Endothelial cell of umbilical vein (primary cell): ENCODE data around the gene TGFBR2. TPM values are rescaled to one million over a fixed set of nuclear protein-coding genes. Genes with fewer than 3 reads are reported as not detected.
A peak's percentile ranks its signal among the peaks of the same experiment; 100 is the strongest.

Experiments used
- BruUV-seq: library from RNA; stranded (reverse); fragments of 400-500 nt; replicated peaks from 2 replicates; lab custom pipeline; 2021; lab: Mats Ljungman, UMichigan
- CTCF ChIA-PET: fragments of 300-600, 350-600 bp; sonication (Branson Sonifier 250); formaldehyde crosslinking; loops from one replicate; lab custom pipeline; 2021; ENCODE audit warnings: antibody characterized with exemption, inconsistent platforms; lab: Charles Lee
- POLR2A ChIA-PET: fragments of 300-600, 350-600 bp; sonication (Branson Sonifier 250); formaldehyde crosslinking; loops from one replicate; lab custom pipeline; 2021; ENCODE audit warnings: antibody characterized with exemption, inconsistent platforms; lab: Charles Lee
- DNase-seq: peaks from one replicate; pipeline ENCODE4 v3.0.0-alpha.2; 2011; ENCODE audit warnings: low read depth, low spot score
- FAIRE-seq: peaks from 2 replicates; lab custom pipeline; 2011; peaks lifted over from hg19 to GRCh38; lab: Jason Lieb, UNC
- H2AFZ ChIP-seq: 2 replicates; pipeline ENCODE4 v1.6.0; 2012; ENCODE audit warnings: low read depth, low read length, control low read depth, inconsistent platforms
- H3K27ac ChIP-seq: 2 replicates; pipeline ENCODE4 v1.5.1; 2011; ENCODE audit warnings: low read depth, mild to moderate bottlenecking, control low read depth, low read length, moderate library complexity; ENCODE audit not compliant: insufficient read depth
- H3K27me3 ChIP-seq, 2 experiments: 2 replicates each; pipeline versions ENCODE4 v1.6.0 to v1.6.1; 2011; ENCODE audit warnings: low read length in 2 of 2, mixed read lengths in 1 of 2; ENCODE audit not compliant: control insufficient read depth in 2 of 2, insufficient read depth in 2 of 2
- H3K36me3 ChIP-seq, 2 experiments: 2 replicates in 1 of 2; 3 replicates in 1 of 2; pipeline ENCODE4 v1.5.1; 2011; ENCODE audit warnings: low read length in 2 of 2, mild to moderate bottlenecking in 1 of 2, moderate library complexity in 1 of 2; ENCODE audit not compliant: control insufficient read depth in 2 of 2, insufficient read depth in 2 of 2; ENCODE audit errors: extremely low read depth in 1 of 2
- H3K4me1 ChIP-seq: 3 replicates; pipeline ENCODE4 v1.5.1; 2011; ENCODE audit warnings: mild to moderate bottlenecking, low read length; ENCODE audit not compliant: control insufficient read depth, insufficient read depth; ENCODE audit errors: extremely low read depth
- H3K4me2 ChIP-seq: 2 replicates; pipeline ENCODE4 v1.6.1; 2011; ENCODE audit warnings: low read length, control low read depth, mixed read lengths; ENCODE audit not compliant: insufficient read depth
- H3K4me3 ChIP-seq, 3 experiments: fragments of 200-600 bp in 1 of 3; sonication (generic), shearing (Covaris generic) in 1 of 3; replicated peaks in 1 of 3; 2 replicates each; pipeline ENCODE4 v1.5.1; 2011 to 2016; ENCODE audit warnings: control low read depth in 3 of 3, low read length in 3 of 3, mild to moderate bottlenecking in 2 of 3, inconsistent platforms in 1 of 3, low read depth in 1 of 3, moderate library complexity in 1 of 3; ENCODE audit not compliant: insufficient read depth in 1 of 3
- H3K79me2 ChIP-seq: 2 replicates; pipeline ENCODE4 v1.6.0; 2012; ENCODE audit warnings: low read length, inconsistent platforms; ENCODE audit not compliant: control insufficient read depth, insufficient read depth
- H3K9ac ChIP-seq: replicated peaks from 2 replicates; pipeline ENCODE3; 2011; ENCODE audit warnings: low read length, control low read depth; ENCODE audit not compliant: insufficient read depth; ENCODE audit errors: extremely low read depth
- H3K9me1 ChIP-seq: replicated peaks from 3 replicates; pipeline ENCODE4 v1.6.0; 2011; ENCODE audit warnings: mild to moderate bottlenecking, low read length; ENCODE audit not compliant: control insufficient read depth, insufficient read depth; ENCODE audit errors: extremely low read depth
- H3K9me3 ChIP-seq: replicated peaks from 2 replicates; pipeline ENCODE4 v1.5.1; 2012; ENCODE audit warnings: low read length, inconsistent platforms; ENCODE audit not compliant: control insufficient read depth, insufficient read depth
- H4K20me1 ChIP-seq: replicated peaks from 2 replicates; pipeline ENCODE3; 2011; ENCODE audit warnings: mild to moderate bottlenecking, low read length; ENCODE audit not compliant: control insufficient read depth, insufficient read depth; ENCODE audit errors: extremely low read depth
- CTCF ChIP-seq, 2 donors: IDR thresholded peaks; 1 replicate in 1 of 2; 2 replicates in 1 of 2; pipeline ENCODE4 v1.5.1; 2011; ENCODE audit warnings: low read length in 2 of 2, mild to moderate bottlenecking in 2 of 2, moderate library complexity in 2 of 2, control low read depth in 1 of 2, inconsistent platforms in 1 of 2, low read depth in 1 of 2; ENCODE audit not compliant: insufficient read depth in 1 of 2; ENCODE audit errors: extremely low read depth in 1 of 2
- EZH2 ChIP-seq: IDR thresholded peaks from 2 replicates; pipeline ENCODE4 v1.6.1; 2012; ENCODE audit warnings: borderline replicate concordance, low read depth, mild to moderate bottlenecking, moderate library complexity, low read length, inconsistent platforms; ENCODE audit not compliant: severe bottlenecking
- FOS ChIP-seq: IDR thresholded peaks from 2 replicates; pipeline ENCODE4 v1.6.1; 2011; ENCODE audit warnings: mild to moderate bottlenecking, low read length, moderate library complexity, borderline replicate concordance; ENCODE audit not compliant: insufficient read depth
- GATA2 ChIP-seq: IDR thresholded peaks from 2 replicates; pipeline ENCODE4 v1.7.0; 2011; ENCODE audit warnings: low read depth, mild to moderate bottlenecking, moderate library complexity, mixed read lengths, low read length; ENCODE audit not compliant: insufficient read length, insufficient read depth
- JUN ChIP-seq: IDR thresholded peaks from 2 replicates; pipeline ENCODE4 v1.6.1; 2011; ENCODE audit warnings: borderline replicate concordance, low read depth; ENCODE audit not compliant: insufficient read length, insufficient read depth
- MAX ChIP-seq: IDR thresholded peaks from 2 replicates; pipeline ENCODE4 v1.6.1; 2011; ENCODE audit not compliant: insufficient read depth, insufficient read length
- MYC ChIP-seq: IDR thresholded peaks from one replicate; pipeline ENCODE4 v1.6.1; 2011; ENCODE audit warnings: mild to moderate bottlenecking, low read depth, low read length
- POLR2A ChIP-seq: IDR thresholded peaks from 2 replicates; pipeline ENCODE4 v1.6.1; 2012; ENCODE audit warnings: low read depth, mild to moderate bottlenecking, control low read depth, low read length
- POLR2AphosphoS5 ChIP-seq: IDR thresholded peaks from 2 replicates; pipeline ENCODE4 v1.6.1; 2012; ENCODE audit warnings: low read depth, mild to moderate bottlenecking, control low read depth, low read length, moderate library complexity; ENCODE audit not compliant: insufficient read depth
- dilution Hi-C: fragments of 300-500 bp; cut with MboI; formaldehyde crosslinking; loops from one replicate; pipeline ENCODE4 v1.15.0; 2019; ENCODE audit warnings: low sequenced_read_pairs; ENCODE audit not compliant: extremely low pct_ligation_motif_present
- intact Hi-C: fragments of 100-400 bp; cut with micrococcal nuclease; formaldehyde crosslinking; loops from one replicate; pipeline ENCODE4 v1.10.0; 2022
- polyA plus RNA-seq, 4 experiments: library from polyadenylated mRNA; depleted of rRNA in 3 of 4; stranded (reverse) in 3 of 4; unstranded in 1 of 4; fragments of >200 nt; gene quantifications; 2 replicates each; pipeline versions ENCODE4 v1.2.1 to v1.2.3, GENCODE V29; 2011 to 2012; ENCODE audit warnings: missing spikeins in 1 of 4
- total RNA-seq: library from RNA; stranded (reverse); gene quantifications from 2 replicates; pipeline ENCODE4 v1.2.3, GENCODE V29; 2021

Gene TGFBR2
- total and polyA plus RNA-seq, 2 donors (not counting 3 experiments of a cell fraction or from before 2014, with no cell fraction given) = 227 to 250 TPM

DNA sequence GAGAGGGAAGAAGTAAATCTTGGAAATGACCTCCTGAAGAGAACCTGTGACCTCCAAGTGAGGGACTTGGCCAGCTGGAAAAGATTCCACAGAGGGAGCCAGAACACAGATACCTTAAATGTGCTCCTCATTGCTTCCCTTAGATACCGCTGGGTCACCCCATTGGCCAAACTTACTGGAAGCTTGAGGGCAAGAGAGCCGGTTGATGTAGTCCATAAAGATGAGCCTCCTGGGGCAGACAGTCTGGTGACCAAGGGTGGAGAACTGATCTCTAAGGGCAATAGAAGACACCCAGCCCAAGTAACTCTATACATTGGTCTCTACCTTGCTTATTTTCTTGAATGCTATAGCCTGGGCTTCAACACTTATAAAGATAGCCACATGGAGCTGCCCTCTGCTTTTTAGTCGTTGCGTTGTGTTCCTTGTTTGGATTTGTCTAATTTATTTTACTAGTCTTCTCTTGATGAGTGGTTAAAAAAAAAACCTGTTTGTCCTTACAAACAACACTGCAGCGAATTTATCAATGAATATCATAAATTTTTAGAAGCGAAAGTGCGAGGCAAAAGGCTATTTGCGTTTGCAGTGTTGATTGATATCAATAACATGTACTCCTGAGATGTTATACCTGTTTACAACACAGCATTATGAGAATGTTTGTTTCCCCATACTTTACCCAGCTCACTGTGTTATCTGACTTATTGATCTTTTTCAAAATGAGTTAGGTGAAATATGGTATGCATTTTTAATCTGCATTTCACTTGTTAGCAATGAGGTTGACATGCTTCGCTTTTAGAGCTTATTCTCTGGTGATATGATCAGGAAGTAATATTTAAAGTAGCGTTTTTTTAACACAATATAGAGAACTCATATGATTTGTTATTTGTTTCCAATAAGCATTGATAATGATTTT lies 31.2 kb downstream of the TGFBR2 start:
- FAIRE-seq (no peak), DNase-seq (no peak)
- H3K4me1 ChIP-seq = peaks cover 48% of the 10 kb centered on the region
- peaks cover 2 to 32% of the 10 kb centered on the region in 2 experiments for H3K36me3 ChIP-seq
- no peak overlapping the region for H3K27ac ChIP-seq
- ChIA-PET POLR2A (interaction anchor here (0.9 kb wide), 1 partner anchor 318 kb away, joined by 3 read pairs; no protein-coding TSS in a partner anchor), CTCF (no interaction called here)
- no peaks in the 10 kb centered on the region for H3K9me1 ChIP-seq
- dilution Hi-C loops = no loop called here
- H3K4me3 ChIP-seq = no peak overlapping the region
- H2AFZ ChIP-seq = no peak overlapping the region
- H3K9me3 ChIP-seq = no peaks in the 10 kb centered on the region
- peaks cover 16% of the 10 kb centered on the region for H4K20me1 ChIP-seq
- H3K27me3 ChIP-seq = no peaks in the 10 kb centered on the region
- peaks cover 100% of the 10 kb centered on the region for H3K79me2 ChIP-seq
- intact Hi-C loops = no loop called here
- TF ChIP-seq JUN (no peak), CTCF (IDR thresholded peaks at IDR 0.05; ENCODE audit: extremely low read depth in 1 of 2, insufficient read depth in 1 of 2, low read depth in 1 of 2, low read length in 2 of 2) (no peak), MAX (no peak), POLR2A (peak; percentile 22), FOS (no peak), GATA2 (no peak), EZH2 (no peak), MYC (no peak), POLR2AphosphoS5 (peak; percentile 26)
- H3K4me2 ChIP-seq = no peak overlapping the region
- H3K9ac ChIP-seq = no peak overlapping the region
- no TSS peak for BruUV-seq
